A549 (cell line): ENCODE measurements around the gene BUB1B.

Source experiments
- CEBPB ChIP-seq, 2 experiments: fragments of >200 bp in 1 of 2; sonication (Bioruptor Twin) in 1 of 2; formaldehyde crosslinking in 1 of 2; IDR thresholded peaks; 2 replicates each; pipeline ENCODE4 v1.6.1; 2012 to 2016
- CHD4 ChIP-seq: fragments of 200-600 bp; sonication (generic); IDR thresholded peaks from 2 replicates; pipeline ENCODE4 v1.6.1; 2016; ENCODE audit warnings: antibody characterized with exemption, mild to moderate bottlenecking, borderline replicate concordance
- MAFK ChIP-seq: fragments of 450-650 bp; IDR thresholded peaks from 2 replicates; pipeline ENCODE4 v1.6.1; 2014; ENCODE audit not compliant: partially characterized antibody
- NFE2L2 ChIP-seq: fragments of 150-350 bp; conservative IDR thresholded peaks from 2 replicates; pipeline ENCODE4 v1.6.1; 2014; ENCODE audit warnings: low read length
- POLR2A ChIP-seq: IDR thresholded peaks from 2 replicates; pipeline ENCODE4 v1.6.1; 2012; ENCODE audit warnings: mild to moderate bottlenecking, low read length
- RAD21 ChIP-seq, 2 experiments: fragments of >200 bp in 1 of 2; sonication (Bioruptor Twin) in 1 of 2; formaldehyde crosslinking in 1 of 2; IDR thresholded peaks in 1 of 2; conservative IDR thresholded peaks in 1 of 2; 2 replicates in 1 of 2; 3 replicates in 1 of 2; pipeline ENCODE4 v1.6.1; 2012 to 2018; ENCODE audit warnings: inconsistent platforms in 1 of 2
- RCOR1 ChIP-seq: fragments of 150-350 bp; IDR thresholded peaks from 2 replicates; pipeline ENCODE4 v1.6.1; 2014; ENCODE audit warnings: antibody characterized with exemption, low read length, low read depth
- REST ChIP-seq: fragments of 200-600 bp; sonication (generic); IDR thresholded peaks from 2 replicates; pipeline ENCODE4 v1.6.1; 2016; ENCODE audit warnings: antibody characterized with exemption, mild to moderate bottlenecking, moderate library complexity
- ZC3H11A ChIP-seq: fragments of 450-650 bp; IDR thresholded peaks from 2 replicates; pipeline ENCODE4 v1.6.1; 2014; ENCODE audit warnings: antibody characterized with exemption, mild to moderate bottlenecking
- ZFP36 ChIP-seq: fragments of 450-650 bp; IDR thresholded peaks from 2 replicates; pipeline ENCODE4 v1.6.1; 2014; ENCODE audit warnings: borderline replicate concordance; ENCODE audit not compliant: partially characterized antibody
- TF ChIP-seq, protein P1 (sequence below): fragments of >200 bp; sonication (Bioruptor Twin); formaldehyde crosslinking; IDR thresholded peaks from 3 replicates; pipeline ENCODE4 v1.5.1; 2016
- TF ChIP-seq, protein P2 (sequence below): fragments of 150-350 bp; IDR thresholded peaks from 2 replicates; pipeline ENCODE4 v1.6.1; 2014; ENCODE audit warnings: low read depth, mild to moderate bottlenecking, low read length

GRCh38 chr15:40155270-40155910, 5.5 kb upstream of the BUB1B start:
- TF ChIP-seq POLR2A (no peak), RCOR1 (no peak), CHD4 (no peak), RAD21 (conservative IDR thresholded peaks at IDR 0.05 in 1 of 2, IDR thresholded peaks at IDR 0.05 in 1 of 2) (no peak), ZFP36 (no peak), REST (no peak), ZC3H11A (no peak), NFE2L2 (no peak), MAFK (no peak), CEBPB (IDR thresholded peaks at IDR 0.05) (no peak)
- TF ChIP-seq, protein P1, sequence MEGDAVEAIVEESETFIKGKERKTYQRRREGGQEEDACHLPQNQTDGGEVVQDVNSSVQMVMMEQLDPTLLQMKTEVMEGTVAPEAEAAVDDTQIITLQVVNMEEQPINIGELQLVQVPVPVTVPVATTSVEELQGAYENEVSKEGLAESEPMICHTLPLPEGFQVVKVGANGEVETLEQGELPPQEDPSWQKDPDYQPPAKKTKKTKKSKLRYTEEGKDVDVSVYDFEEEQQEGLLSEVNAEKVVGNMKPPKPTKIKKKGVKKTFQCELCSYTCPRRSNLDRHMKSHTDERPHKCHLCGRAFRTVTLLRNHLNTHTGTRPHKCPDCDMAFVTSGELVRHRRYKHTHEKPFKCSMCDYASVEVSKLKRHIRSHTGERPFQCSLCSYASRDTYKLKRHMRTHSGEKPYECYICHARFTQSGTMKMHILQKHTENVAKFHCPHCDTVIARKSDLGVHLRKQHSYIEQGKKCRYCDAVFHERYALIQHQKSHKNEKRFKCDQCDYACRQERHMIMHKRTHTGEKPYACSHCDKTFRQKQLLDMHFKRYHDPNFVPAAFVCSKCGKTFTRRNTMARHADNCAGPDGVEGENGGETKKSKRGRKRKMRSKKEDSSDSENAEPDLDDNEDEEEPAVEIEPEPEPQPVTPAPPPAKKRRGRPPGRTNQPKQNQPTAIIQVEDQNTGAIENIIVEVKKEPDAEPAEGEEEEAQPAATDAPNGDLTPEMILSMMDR, result no peak
- TF ChIP-seq, protein P2, sequence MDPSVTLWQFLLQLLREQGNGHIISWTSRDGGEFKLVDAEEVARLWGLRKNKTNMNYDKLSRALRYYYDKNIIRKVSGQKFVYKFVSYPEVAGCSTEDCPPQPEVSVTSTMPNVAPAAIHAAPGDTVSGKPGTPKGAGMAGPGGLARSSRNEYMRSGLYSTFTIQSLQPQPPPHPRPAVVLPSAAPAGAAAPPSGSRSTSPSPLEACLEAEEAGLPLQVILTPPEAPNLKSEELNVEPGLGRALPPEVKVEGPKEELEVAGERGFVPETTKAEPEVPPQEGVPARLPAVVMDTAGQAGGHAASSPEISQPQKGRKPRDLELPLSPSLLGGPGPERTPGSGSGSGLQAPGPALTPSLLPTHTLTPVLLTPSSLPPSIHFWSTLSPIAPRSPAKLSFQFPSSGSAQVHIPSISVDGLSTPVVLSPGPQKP, result no peak
